ENCODE results near the gene DNAJC22. TPM values are rescaled to one million over a fixed set of nuclear protein-coding genes. Genes with fewer than 3 reads are reported as not detected.
"Not testable (repeated sequence)": the region's sequence is repeated elsewhere in the genome, so short reads cannot be mapped to it uniquely, and the experiment has no call there.

DNAJC22 gene
- total and polyA plus RNA-seq, 10 donors = 0.10 to 1.9 (median 0.70) TPM

DNA sequence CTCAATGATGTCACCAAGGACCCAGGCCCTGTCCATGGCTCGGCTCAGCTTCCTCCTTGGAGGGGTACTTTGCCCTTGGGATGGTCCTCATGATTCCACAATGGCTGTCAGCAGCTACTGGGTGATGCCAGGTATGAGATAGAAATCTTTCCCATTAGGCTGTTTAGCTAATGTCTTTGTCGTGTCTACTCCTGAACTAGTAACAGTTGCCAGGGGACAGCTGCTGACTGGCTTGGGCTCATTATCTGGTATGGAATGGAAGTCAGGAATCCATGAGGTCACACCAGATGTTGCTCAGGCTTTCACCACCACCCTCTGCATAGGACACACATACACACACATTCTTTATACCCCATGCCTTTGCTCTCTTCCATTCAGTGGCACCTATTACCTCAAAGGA, 42.5 kb upstream of the DNAJC22 start:
- intact Hi-C loops (cut with DNase I; ENCODE audit: low total_unique reads) = no loop called here
- H3K9me3 ChIP-seq = no peaks in the 10 kb centered on the region
- TF ChIP-seq, protein P1, sequence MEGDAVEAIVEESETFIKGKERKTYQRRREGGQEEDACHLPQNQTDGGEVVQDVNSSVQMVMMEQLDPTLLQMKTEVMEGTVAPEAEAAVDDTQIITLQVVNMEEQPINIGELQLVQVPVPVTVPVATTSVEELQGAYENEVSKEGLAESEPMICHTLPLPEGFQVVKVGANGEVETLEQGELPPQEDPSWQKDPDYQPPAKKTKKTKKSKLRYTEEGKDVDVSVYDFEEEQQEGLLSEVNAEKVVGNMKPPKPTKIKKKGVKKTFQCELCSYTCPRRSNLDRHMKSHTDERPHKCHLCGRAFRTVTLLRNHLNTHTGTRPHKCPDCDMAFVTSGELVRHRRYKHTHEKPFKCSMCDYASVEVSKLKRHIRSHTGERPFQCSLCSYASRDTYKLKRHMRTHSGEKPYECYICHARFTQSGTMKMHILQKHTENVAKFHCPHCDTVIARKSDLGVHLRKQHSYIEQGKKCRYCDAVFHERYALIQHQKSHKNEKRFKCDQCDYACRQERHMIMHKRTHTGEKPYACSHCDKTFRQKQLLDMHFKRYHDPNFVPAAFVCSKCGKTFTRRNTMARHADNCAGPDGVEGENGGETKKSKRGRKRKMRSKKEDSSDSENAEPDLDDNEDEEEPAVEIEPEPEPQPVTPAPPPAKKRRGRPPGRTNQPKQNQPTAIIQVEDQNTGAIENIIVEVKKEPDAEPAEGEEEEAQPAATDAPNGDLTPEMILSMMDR (IDR thresholded peaks at IDR 0.05 in 8 of 11, conservative IDR thresholded peaks at IDR 0.05 in 3 of 11) = no peak
- TF ChIP-seq POLR2AphosphoS5 (IDR thresholded peaks at IDR 0.05) (no peak), POLR2A (IDR thresholded peaks at IDR 0.05) (no peak)
- H3K4me1 ChIP-seq = no peaks in the 10 kb centered on the region
- H3K27me3 ChIP-seq (replicated peaks in 1 of 7) = peaks cover 0 to 62% (median 3%) of the 10 kb centered on the region in 7 donors
- H3K27ac ChIP-seq = no peak overlapping the region
- no peaks in the 10 kb centered on the region for H3K36me3 ChIP-seq
- WGBS, 5 donors = 78 to 94% (median 81%) methylated on average over 2 of the region's 2 CpGs
- no peak overlapping the region for H3K4me3 ChIP-seq
- peak; percentile 10 for DNase-seq

DNA sequence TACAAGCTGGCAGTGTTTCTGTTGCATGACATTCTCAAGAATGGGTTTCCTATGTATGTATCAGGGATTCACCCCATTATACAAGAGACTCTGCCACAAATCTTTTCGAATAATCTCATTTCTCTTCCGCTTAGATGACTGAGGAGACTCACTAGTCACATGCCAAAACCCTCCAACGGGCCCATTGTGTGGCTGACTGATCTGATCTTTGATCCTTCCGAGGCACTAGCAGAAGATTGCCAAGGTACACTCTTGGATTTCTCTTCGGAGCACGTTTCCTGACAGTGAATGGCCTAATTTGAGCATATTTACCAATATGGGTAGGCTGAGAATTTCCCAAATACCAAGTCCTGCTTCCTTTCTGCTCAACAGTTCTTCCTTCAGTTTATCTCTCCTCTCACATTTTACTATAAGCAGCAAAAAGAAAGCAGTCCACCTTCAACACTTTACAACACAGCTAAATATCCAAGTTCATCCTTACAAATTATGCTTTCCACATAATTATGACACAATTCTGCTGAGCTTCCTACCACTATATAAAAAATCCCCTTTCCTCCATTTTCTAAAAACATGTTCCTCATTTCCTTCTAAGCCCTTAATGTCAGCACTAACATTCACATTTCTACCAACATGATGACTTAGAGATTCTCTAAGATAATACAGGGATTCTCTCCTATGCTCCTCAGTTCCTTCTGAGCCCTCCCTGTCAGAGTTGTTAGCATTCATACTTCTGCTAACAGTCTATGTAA, 40.8 kb upstream of the DNAJC22 start:
- 71 to 89% (median 79%) methylated on average over 6 of the region's 6 CpGs for WGBS, 5 donors
- Histone ChIP-seq H3K27me3 (replicated peaks in 1 of 7) (peaks cover 0 to 54% (median 3%) of the 10 kb centered on the region in 7 donors), H3K4me1 (no peaks in the 10 kb centered on the region), H3K9me3 (no peaks in the 10 kb centered on the region), H3K4me3 (no peak overlapping the region), H3K27ac (no peak overlapping the region), H3K36me3 (no peaks in the 10 kb centered on the region)
- intact Hi-C loops (cut with DNase I; ENCODE audit: low total_unique reads) = no loop called here
- TF ChIP-seq POLR2A (IDR thresholded peaks at IDR 0.05) (no peak), POLR2AphosphoS5 (IDR thresholded peaks at IDR 0.05) (no peak)
- TF ChIP-seq, protein P1 (IDR thresholded peaks at IDR 0.05 in 8 of 11, conservative IDR thresholded peaks at IDR 0.05 in 3 of 11) = no peak
- no peak for DNase-seq

DNA sequence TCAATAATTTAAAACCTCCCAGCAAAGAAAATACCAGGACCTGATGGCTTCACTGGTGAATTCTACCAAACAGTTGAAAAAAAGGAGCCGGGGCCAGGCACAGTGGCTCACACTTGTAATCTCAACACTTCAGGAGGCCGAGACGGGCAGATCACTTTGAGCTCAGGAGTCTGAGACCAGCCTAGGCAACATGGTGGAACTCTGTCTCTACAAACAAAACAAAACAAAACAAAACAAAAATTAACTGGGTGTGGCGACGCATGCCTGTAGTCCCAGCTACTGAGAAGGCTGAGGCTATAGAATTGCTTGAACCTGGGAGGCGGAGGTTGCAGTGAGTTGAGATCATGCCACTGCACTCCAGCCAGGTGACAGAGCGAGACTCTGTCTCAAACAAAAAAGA, 37.3 kb upstream of the DNAJC22 start:
- H3K4me1 ChIP-seq = no peaks in the 10 kb centered on the region
- WGBS, 5 donors = 89 to 94% (median 92%) methylated on average over 7 of the region's 7 CpGs
- no peaks in the 10 kb centered on the region for H3K36me3 ChIP-seq
- no peaks in the 10 kb centered on the region for H3K9me3 ChIP-seq
- no peak overlapping the region for H3K27ac ChIP-seq
- DNase-seq = no peak
- TF ChIP-seq POLR2AphosphoS5 (IDR thresholded peaks at IDR 0.05) (no peak), POLR2A (IDR thresholded peaks at IDR 0.05) (no peak)
- TF ChIP-seq, protein P1 (IDR thresholded peaks at IDR 0.05 in 8 of 11, conservative IDR thresholded peaks at IDR 0.05 in 3 of 11) = no peak
- peaks cover 0 to 50% (median 0%) of the 10 kb centered on the region in 7 donors for H3K27me3 ChIP-seq (replicated peaks in 1 of 7)
- no peak overlapping the region for H3K4me3 ChIP-seq
- intact Hi-C loops (cut with DNase I; ENCODE audit: low total_unique reads) = no loop called here

DNA sequence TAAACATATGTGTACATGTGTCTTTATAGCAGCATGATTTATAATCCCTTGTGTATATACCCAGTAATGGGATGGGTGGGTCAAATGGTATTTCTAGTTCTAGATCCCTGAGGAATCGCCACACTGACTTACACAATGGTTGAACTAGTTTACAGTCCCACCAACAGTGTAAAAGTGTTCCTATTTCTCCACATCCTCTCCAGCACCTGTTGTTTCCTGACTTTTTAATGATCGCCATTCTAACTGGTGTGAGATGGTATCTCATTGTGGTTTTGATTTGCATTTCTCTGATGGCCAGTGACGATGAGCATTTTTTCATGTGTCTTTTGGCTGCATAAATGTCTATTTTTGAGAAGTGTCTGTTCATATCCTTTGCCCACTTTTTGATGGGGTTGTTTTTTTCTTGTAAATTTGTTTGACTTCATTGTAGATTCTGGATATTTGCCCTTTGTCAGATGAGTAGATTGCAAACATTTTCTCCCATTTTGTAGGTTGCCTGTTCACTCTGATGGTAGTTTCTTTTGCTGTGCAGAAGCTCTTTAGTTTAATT, 36.2 kb upstream of the DNAJC22 start:
- H3K27ac ChIP-seq; H3K9me3 ChIP-seq; DNase-seq; H3K36me3 ChIP-seq; H3K4me1 ChIP-seq; intact Hi-C loops (cut with DNase I; ENCODE audit: low total_unique reads); H3K4me3 ChIP-seq: not testable (repeated sequence)
- 49 to 65% (median 54%) methylated on average over 2 to 3 of the region's 3 CpGs for WGBS, 5 donors
- peaks cover 0 to 50% (median 0%) of the 10 kb centered on the region in 7 donors for H3K27me3 ChIP-seq (replicated peaks in 1 of 7)

Measured in spleen (tissue), 11 donors.